Pancreas (tissue), 10 donors: ENCODE measurements around the gene SEMA7A. TPM values are rescaled to one million over a fixed set of nuclear protein-coding genes. Genes with fewer than 3 reads are reported as not detected.

Source experiments
- ATAC-seq, 4 donors: fragments of 200-7000 bp; cut with Tn5 transposase; one replicate each; pipeline versions ENCODE4 v1.8.0 to v1.9.1; 2020; ENCODE audit warnings: mild to moderate bottlenecking in 4 of 4, moderate library complexity in 4 of 4
- DNase-seq, 6 donors: peaks; one replicate each; pipeline ENCODE4 v3.0.0-alpha.2; 2020
- FAIRE-seq: peaks from 2 replicates; lab custom pipeline; 2012; peaks lifted over from hg19 to GRCh38; lab: Jason Lieb, UNC
- H3K27ac ChIP-seq, 4 donors: fragments of 200-600 bp; sonication (generic); 1 replicate in 3 of 4; 2 replicates in 1 of 4; pipeline versions ENCODE4 v1.5.0 to v1.8.0; 2020
- H3K27me3 ChIP-seq, 4 donors: fragments of 200-600 bp; one replicate each; pipeline ENCODE4 v1.8.0; 2021
- H3K36me3 ChIP-seq, 3 donors: fragments of 200-600 bp; sonication (generic) in 1 of 3; one replicate each; pipeline versions ENCODE4 v1.5.0 to v1.8.0; 2020 to 2021
- H3K4me1 ChIP-seq, 3 donors: fragments of 200-600 bp; one replicate each; pipeline ENCODE4 v1.8.0; 2021
- H3K4me3 ChIP-seq, 4 donors: fragments of 200-600 bp; sonication (generic) in 2 of 4; one replicate each; pipeline versions ENCODE4 v1.5.0 to v1.8.0; 2020 to 2021
- H3K9me3 ChIP-seq, 4 donors: fragments of 200-600 bp; one replicate each; pipeline ENCODE4 v1.8.0; 2021
- WGBS, 2 donors: extraction: QIAGEN DNeasy Blood & Tissue Kit; methylation state at CpG; one replicate each; pipeline ENCODE4 v1.1.7; 2013; 5-methylcytosine and 5-hydroxymethylcytosine counted together
- intact Hi-C, 3 donors: fragments of 100-400 bp; cut with DNase I; formaldehyde crosslinking; loops; one replicate each; pipeline versions ENCODE4 v1.11.1 to v1.14.2; 2022
- polyA plus RNA-seq, 2 donors: library from polyadenylated mRNA; stranded (reverse); fragments of 200-250 nt; gene quantifications; one replicate each; pipeline ENCODE4 v1.2.3, GENCODE V29; 2013
- total RNA-seq, 6 donors: library from RNA; stranded (reverse); fragmentation: NEBNext Ultra II Directional in 4 of 6; extraction: Animal tissue kit (Norgen Biotek cat#: 25700) in 4 of 6; gene quantifications; one replicate each; pipeline versions ENCODE4 v1.2.1 to v1.2.4, GENCODE V29; 2021 to 2023
- TF ChIP-seq, protein P1 (sequence below), 4 donors: fragments of 200-600 bp; sonication (generic) in 3 of 4; IDR thresholded peaks; one replicate each; pipeline versions ENCODE4 v1.5.0 to v1.8.0; 2021; ENCODE audit warnings: antibody characterized with exemption in 4 of 4
- donor health status: healthy with polysubstance abuse.
- donor health status: DM: no; HTN: no; CAD: no; lungs with moderate emphysema.
- donor health status: DM: no; HTN: no; CAD: no.
- donor health status: control.
- donor health status: control.
- donor health status: Bipolar disorder and iron deficiency.
- donor health status: DM: yes; HTN: yes; CAD: no.
- donor health status: DM: no; HTN: no; CAD: no.
- donor health status: DM: no; HTN: no; CAD: no.
- donor health status: DM: yes; HTN: yes; CAD: no.

Gene SEMA7A
- total and polyA plus RNA-seq, 8 donors: 0.37 to 5.6 (median 0.76) TPM

DNA sequence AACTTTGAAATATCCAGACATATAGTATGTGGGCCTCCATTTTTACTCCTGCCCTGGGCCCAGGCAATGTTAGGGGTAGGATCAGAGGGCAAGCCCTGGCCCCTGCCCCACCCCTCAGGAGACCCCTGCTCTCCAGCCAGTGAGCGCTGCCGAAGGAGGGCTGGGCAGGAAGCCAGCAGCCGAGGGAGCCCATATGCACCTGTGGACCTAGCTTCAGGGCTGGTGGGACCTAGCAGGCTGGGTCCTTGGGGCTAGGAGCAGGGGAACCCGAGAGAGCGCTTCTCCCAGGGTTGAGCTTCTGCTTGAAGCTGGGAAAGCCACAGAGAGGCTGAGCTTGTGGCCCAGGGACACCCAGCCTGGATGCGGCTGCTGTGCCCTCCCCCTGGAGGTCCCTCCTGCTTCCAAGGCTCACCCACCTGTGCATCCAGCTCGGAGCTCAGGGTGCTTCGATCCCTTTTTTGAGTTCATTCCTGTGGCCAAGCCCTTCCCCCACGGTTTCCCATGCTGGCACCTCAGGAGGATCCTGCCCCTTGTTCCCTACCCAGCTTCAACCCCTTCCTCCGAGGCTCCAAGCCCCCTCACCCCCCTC is 45.3 kb downstream of the SEMA7A start:
- Histone ChIP-seq H3K27me3 (no peaks in the 10 kb centered on the region), H3K4me1 (no peaks in the 10 kb centered on the region), H3K9me3 (no peaks in the 10 kb centered on the region), H3K27ac (no peak overlapping the region), H3K4me3 (no peak overlapping the region), H3K36me3 (no peaks in the 10 kb centered on the region)
- DNase-seq (no peak), FAIRE-seq (no peak), ATAC-seq (no peak)
- intact Hi-C loops: loop anchor here in 1 of 3 donors (10.0 kb wide), 2 partner anchors 236 to 366 kb away; no protein-coding TSS in a partner anchor
- WGBS, 2 donors: 66 to 70% methylated on average over 9 to 10 of the region's 10 CpGs
- TF ChIP-seq, protein P1, sequence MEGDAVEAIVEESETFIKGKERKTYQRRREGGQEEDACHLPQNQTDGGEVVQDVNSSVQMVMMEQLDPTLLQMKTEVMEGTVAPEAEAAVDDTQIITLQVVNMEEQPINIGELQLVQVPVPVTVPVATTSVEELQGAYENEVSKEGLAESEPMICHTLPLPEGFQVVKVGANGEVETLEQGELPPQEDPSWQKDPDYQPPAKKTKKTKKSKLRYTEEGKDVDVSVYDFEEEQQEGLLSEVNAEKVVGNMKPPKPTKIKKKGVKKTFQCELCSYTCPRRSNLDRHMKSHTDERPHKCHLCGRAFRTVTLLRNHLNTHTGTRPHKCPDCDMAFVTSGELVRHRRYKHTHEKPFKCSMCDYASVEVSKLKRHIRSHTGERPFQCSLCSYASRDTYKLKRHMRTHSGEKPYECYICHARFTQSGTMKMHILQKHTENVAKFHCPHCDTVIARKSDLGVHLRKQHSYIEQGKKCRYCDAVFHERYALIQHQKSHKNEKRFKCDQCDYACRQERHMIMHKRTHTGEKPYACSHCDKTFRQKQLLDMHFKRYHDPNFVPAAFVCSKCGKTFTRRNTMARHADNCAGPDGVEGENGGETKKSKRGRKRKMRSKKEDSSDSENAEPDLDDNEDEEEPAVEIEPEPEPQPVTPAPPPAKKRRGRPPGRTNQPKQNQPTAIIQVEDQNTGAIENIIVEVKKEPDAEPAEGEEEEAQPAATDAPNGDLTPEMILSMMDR (IDR thresholded peaks at IDR 0.05): no peak

- Histone ChIP-seq H3K36me3 (no peaks in the 10 kb centered on the region), H3K4me3 (no peak overlapping the region), H3K4me1 (no peaks in the 10 kb centered on the region), H3K9me3 (no peaks in the 10 kb centered on the region), H3K27ac (no peak overlapping the region), H3K27me3 (no peaks in the 10 kb centered on the region)
- intact Hi-C loops: loop anchor here in 1 of 3 donors (10.0 kb wide), 2 partner anchors 237 to 367 kb away; no protein-coding TSS in a partner anchor
- FAIRE-seq: no peak
- 60 to 61% methylated on average over 10 of the region's 10 CpGs for WGBS, 2 donors
- no peak for DNase-seq
- TF ChIP-seq, protein P1 (IDR thresholded peaks at IDR 0.05): no peak
- no peak for ATAC-seq
Measured at GRCh38 chr15:74387621-74388362, 46.0 kb downstream of the SEMA7A start.

GRCh38 chr15:74387141-74387541 is 46.6 kb downstream of the SEMA7A start:
- 73 to 81% methylated on average over 13 of the region's 13 CpGs for WGBS, 2 donors
- no peak for ATAC-seq
- no peaks in the 10 kb centered on the region for H3K4me1 ChIP-seq
- H3K4me3 ChIP-seq: no peak overlapping the region
- TF ChIP-seq, protein P1 (IDR thresholded peaks at IDR 0.05): no peak
- intact Hi-C loops: loop anchor here in 1 of 3 donors (10.0 kb wide), 2 partner anchors 238 to 368 kb away; no protein-coding TSS in a partner anchor
- no peaks in the 10 kb centered on the region for H3K36me3 ChIP-seq
- no peak for FAIRE-seq
- no peak overlapping the region for H3K27ac ChIP-seq
- peak in 1 of 6 donors; percentile 52 for DNase-seq
- no peaks in the 10 kb centered on the region for H3K27me3 ChIP-seq
- no peaks in the 10 kb centered on the region for H3K9me3 ChIP-seq

- H3K36me3 ChIP-seq: no peaks in the 10 kb centered on the region
- H3K27me3 ChIP-seq: no peaks in the 10 kb centered on the region
- H3K4me3 ChIP-seq: no peak overlapping the region
- WGBS, 2 donors: 74 to 81% methylated on average over 15 of the region's 15 CpGs
- no peak for ATAC-seq
- FAIRE-seq: no peak
- no peaks in the 10 kb centered on the region for H3K4me1 ChIP-seq
- H3K27ac ChIP-seq: no peak overlapping the region
- no peaks in the 10 kb centered on the region for H3K9me3 ChIP-seq
- DNase-seq: no peak
- intact Hi-C loops: loop anchor here in 1 of 3 donors (10.0 kb wide), 2 partner anchors 238 to 368 kb away; no protein-coding TSS in a partner anchor
- TF ChIP-seq, protein P1 (IDR thresholded peaks at IDR 0.05): no peak
Measured at GRCh38 chr15:74386496-74387140, 47.1 kb downstream of the SEMA7A start.
